GM10847 (cell line): ENCODE measurements around the gene IL20RB.

Experiments
- POLR2A ChIP-seq: IDR thresholded peaks from 2 replicates; pipeline ENCODE4 v1.6.1; 2011; ENCODE audit not compliant: insufficient read length; ENCODE audit errors: extremely low read depth

Gene IL20RB

DNA sequence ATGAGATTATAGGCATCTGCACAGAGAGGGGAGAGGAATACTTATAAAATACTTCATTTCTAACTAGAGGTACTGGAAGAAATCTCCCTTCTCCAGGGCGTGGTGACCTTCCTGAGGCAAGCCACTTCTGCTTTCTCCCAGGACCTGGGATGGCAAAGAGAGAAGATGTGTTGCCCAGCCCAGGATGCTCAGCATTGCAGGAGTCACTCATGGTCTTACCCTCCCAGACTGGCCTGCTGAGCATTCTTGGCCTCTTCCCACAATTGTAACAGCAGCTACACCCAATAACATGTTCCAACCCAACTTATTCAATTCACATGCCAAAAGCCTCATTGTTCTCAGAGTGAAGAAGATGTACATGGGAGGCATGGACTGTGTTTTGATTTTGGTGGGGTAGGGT is 37.9 kb downstream of the IL20RB start:
- no peak for TF ChIP-seq POLR2A

DNA sequence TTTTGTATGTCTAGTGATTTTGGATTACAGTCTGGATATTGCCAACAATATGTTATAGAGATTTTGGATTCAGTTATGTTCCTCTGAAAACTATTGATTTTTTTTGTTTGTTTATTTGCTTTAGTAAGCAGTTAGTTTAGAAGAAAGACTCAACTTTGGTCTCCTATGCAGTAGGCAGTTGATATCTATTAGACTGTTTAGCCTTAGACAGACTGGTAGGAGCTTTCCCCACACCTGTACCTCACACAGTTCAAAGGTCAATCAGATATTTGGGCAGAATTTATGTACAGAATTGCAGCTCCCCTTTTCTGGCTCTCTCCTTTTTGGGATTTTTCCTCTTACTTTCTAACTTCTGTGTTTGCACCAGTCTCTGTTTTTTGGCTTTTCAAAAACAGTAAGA is 42.3 kb downstream of the IL20RB start:
- no peak for TF ChIP-seq POLR2A

DNA sequence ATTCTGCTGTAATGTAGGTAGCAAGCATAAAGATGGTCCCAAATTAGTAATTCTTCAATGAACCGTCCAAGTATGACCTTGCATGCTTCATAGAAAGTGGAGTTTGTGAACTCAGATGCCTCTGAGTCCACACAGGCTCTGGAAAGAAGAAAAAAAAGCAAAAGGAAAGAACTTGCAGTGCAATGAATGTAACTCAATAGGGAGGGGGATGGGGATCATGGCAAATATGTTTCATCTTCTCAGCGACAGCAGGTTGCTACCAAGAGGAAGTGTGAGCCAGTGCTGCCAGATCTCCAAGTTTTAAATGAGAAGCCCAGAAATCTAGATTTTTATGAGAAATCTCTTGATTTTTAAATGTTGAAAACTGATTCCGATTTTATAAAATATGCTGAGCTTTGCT is 50.3 kb downstream of the IL20RB start:
- no peak for TF ChIP-seq POLR2A

DNA sequence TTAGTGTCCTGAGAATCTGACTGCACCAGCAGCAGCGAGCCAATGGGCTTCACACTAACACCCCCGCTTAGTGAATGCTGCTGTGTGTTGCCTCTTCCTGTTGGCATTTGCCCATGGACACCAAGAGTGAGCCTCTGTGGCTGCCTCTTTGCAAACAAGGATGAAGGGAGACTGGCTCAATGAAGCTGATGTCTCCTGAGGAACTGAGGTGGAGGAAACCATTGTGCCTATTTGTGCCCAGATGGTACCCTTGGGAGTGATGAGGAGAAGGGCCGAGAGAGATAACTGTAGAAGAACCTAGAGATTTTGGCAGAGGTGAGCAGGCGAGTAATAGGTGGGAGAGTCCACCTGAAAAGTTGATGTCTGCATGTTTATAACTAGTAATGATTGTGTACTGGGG is 51.2 kb downstream of the IL20RB start:
- TF ChIP-seq POLR2A, result no peak

DNA sequence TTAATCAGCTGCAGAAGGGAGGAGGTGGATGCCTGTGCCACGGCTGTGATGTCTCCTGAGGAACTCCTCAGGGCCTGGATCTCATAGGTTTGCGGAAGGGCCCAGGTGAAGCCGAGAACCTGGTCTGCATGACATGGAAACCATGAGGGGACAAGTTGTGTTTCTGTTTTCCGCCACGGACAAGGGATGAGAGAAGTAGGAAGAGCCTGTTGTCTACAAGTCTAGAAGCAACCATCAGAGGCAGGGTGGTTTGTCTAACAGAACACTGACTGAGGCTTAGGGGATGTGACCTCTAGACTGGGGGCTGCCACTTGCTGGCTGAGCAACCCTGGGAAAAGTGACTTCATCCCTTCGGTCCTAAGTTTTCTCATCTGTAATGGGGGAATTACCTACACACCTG is 52.4 kb downstream of the IL20RB start:
- no peak for TF ChIP-seq POLR2A

DNA sequence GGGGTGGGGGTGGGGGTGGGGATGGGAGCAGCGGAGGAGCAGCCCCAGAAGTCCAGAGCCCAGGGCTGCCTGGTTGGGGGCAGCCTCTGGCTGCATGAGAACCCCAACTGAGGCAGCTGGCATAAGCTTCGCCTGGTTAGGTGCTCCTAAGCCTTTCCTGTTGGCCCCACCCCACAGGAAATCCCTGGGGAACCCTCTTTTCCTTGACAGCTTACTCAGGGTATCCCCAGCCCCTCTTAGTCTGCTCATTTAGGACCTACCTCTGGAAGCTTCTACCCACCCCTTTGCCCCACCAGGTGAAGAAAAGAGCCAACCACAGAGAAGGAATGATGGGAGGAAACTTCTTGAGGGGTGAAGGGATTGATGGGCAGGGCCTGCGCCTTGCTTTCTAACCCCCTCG is 53.4 kb downstream of the IL20RB start:
- TF ChIP-seq POLR2A, result no peak

DNA sequence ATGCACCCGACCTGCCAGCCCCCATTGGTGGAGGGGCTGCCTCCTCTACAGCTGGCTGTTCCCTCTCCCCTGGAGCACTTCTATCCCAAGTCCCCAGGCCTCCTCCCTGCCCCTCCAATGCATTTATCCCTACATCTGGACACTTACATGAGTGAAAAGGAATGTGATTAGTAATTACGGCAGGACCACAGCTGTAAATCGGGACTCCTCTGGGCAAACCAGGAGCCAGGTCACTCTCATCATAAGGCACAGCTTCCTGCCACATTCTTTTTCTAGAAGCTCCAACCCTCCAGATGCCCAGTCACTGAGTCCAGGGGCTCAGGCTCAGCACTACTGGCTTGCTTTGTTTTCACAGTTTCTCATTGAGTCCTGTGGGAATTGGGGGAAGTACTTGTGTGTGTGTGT is 54.3 kb downstream of the IL20RB start:
- no peak for TF ChIP-seq POLR2A

DNA sequence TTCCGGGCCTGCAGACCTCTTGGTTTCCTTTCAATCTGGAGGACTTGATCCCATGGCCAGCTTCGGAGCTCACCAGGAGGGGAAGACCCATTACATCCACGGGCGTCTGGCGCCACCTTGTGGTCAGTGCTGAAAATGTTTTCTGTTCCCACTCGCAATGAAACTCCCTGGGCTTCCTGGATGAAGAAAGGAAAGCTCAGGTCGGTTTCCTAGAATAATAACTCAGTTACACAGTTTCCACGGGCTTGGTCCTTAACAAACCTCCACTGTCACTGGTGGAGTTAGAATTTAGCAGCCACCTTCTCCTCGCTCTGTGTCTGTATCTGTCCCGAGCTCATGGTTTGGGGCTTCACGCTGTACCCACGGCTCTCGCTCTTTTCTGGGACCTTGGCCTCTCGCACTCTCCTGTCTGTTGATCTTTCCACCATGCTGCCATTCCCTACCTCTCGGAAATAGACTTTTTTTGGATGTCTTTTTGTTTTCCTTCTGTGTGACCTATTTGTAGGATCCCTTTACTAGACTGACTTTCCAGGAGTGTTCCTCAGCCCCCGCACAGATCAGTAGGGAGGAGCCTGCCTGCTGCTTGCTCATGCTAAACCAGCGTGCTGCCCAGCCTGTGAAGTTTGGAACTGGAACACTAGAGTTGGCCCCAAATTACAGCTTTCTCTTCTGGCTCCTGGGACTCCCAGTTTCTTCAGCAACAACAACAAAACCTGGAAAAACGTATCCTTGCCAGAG is 56.3 kb downstream of the IL20RB start:
- no peak for TF ChIP-seq POLR2A

DNA sequence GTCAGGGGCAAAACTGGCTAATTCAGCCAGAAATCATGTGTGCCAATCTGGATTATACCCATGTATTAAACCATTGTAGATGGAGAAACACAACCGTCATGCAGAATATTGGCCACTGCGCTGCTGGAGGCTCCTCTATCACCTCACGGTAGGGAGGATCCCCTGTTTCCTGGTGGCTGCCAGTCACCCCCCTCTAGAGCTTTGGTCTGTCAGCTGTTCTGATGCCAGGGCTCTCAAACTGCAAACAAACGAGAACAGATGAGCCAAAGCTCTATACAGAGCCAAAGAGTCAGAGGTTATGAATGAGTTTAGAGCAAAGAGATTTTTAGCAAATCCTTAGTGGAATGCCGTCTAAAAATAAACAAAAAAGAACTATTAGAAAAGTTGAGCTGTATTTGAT is 62.5 kb downstream of the IL20RB start:
- no peak for TF ChIP-seq POLR2A

DNA sequence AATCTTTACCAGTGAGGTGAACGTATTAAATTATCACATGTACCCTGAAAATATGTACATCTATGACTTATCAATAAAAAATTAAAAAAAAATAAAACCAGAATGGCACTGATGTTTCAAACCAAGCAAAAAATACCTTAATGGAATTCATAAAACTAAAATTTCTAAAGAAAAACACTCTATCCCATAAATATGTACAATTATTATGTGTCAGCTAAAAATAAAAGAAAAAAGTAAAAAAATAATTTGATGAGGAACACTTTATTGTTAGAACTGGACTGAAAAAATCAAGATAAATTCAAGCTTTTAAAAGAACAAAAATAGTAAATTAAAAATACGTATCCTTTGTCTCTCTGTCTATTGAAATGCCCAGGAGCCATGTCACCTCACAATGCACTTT is 63.1 kb downstream of the IL20RB start:
- no peak for TF ChIP-seq POLR2A

DNA sequence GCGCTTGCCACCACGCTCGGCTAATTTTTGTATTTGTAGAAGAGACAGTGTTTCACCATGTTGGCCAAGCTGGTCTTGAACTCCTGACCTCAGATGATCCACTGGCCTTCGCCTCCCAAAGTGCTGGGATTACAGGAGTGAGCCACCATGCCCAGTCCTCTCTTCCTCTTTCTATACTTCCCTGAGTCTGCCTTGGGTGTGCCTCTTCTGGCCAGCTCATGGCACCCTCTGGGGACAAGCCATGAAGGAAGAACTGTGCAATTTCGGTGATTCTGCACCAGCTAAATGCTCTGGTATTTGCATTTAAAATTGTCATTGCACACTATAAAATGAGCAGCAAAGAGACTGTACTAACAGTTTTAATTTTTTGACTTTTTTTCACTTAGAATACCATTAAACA is 66.6 kb downstream of the IL20RB start:
- no peak for TF ChIP-seq POLR2A

DNA sequence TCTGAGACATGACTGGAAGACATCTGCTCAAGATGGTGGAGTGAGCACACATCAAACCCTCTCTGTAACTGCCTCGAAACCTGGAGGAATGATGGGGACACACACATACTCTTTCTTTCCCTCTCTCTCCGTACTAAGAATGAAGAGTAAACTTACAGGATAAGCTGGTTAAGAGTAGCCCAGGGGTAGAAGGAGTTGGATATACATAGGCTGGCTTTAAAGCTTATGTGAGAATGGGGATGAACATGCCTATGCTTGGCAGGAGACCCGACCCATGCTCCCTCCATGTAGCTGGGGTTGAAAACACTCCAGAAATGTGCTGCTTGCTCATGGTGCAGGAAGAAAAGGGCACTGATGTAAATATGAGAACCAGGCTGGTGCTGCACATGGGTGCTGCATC is 68.9 kb downstream of the IL20RB start:
- no peak for TF ChIP-seq POLR2A

DNA sequence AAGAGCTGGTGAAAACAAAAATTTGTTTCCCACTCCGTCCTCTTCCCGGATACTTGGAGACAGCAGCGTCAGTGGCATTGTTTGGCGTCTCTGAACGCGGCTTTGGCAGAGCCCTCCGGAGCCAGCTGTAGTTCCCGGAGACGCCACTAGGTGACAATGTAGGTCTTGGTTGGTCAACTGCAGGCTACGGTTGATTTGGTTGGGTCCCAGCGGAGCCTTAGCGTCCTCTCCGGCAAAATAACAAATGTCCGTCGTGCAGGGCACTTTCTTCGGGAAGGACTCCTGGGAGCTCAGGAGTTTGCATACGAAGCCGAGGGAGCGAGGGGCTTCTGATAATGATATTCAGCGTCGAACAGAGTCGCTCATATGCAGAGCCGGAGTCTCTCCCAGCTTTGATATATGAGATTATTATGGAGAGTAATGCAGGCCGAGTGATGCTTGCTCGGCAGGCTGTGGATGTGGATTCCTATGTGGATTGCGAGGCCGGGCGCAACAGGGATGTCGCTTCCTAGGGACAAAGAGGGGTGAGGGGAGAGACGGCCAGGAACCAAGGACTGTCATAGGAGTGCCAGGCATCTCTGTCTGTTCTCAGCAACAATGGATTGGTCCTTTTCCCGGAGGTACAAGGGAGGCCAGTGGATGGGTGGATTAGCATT is 74.8 kb downstream of the IL20RB start:
- TF ChIP-seq POLR2A, result no peak

DNA sequence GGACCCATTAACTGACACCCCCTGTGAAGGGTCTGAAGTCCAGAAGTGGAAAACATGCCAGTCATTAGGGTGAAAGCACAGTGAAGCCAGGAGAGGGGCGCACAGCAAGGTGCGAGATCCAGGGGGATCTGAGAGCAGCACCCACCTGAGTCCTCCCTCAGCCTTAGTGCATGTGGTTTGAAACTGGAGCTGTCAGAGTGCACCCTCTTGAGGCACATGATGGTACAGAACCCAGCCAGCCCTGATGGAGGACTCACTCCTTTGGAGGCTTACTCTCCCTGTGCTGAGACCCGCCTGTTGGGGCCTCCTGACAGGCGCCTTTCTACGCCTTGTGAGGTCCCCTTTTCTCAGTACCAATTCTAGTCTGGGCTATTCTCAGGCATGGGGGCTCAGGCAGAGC is 77.8 kb downstream of the IL20RB start:
- TF ChIP-seq POLR2A, result no peak

DNA sequence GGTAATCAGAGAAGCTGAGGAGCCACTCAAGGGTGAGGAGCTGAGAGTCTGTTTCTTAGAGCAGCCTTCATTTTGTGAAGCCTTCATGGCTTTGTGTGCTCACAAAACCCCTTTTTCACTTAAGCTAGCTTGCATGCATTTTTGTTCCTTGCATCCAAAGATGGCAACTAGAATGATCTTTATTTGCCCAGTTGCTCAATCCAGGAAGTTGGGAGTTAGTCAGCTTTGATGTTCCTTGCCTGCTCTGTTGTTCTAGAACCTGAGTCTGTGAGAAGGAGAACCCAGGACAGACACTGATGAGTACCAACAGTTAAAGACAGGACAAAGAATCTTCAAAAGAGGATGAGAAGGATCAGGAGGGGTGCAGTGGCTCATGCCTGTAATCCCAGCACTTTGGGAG is 81.8 kb downstream of the IL20RB start:
- TF ChIP-seq POLR2A, result no peak

DNA sequence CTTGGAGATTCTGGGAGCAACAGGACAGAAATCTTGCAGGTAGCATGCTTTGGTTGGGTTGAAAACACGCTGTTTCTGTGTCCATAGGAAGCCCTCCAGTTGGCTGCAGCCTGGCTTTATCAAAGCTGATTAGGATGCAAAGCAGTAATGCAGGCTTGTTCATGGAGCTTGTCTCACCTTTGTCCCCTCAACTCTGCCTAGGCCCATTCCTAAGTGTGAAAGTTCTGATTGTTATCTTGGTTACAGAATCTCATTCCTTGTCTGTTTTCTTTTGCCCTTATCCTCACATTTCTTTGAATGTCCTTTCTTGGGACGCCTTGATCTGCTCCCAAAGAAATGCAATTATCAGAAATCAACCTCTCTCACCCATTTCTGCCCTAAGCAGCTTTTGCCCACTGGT is 83.5 kb downstream of the IL20RB start:
- TF ChIP-seq POLR2A, result no peak

DNA sequence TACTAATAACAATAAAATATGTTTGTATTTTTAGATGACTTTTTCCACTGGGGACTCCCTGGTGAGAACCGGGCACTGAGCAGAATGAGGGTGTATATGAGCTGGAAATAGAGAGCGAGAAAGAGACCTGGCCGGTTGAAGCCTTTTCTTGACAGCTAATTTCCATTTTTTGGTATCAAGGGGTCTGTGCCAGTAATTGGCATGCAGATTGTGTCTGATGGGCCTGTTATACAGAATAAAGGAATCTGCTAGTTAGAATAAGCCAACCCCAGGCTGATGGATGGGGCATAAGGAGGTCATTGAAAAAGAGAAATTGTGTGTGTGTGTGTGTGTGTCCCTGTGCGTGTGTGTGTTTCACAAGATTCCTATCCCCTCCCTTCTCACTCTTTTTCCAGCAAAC is 83.9 kb downstream of the IL20RB start:
- no peak for TF ChIP-seq POLR2A
